HepG2 (cell line): ENCODE measurements around the gene PDIA6. TPM values are rescaled to one million over a fixed set of nuclear protein-coding genes. Genes with fewer than 3 reads are reported as not detected.

ENCODE experiments used
- ATAC-seq: fragments of 200-7000 bp; cut with Tn5 transposase; 3 replicates; pipeline ENCODE4 v1.9.1; 2020; ENCODE audit warnings: mild to moderate bottlenecking, moderate library complexity
- BruUV-seq: library from RNA; stranded (reverse); fragments of 400-500 nt; replicated peaks from 2 replicates; lab custom pipeline; 2021; lab: Mats Ljungman, UMichigan
- CTCF ChIA-PET: fragments of 300-600 bp; formaldehyde crosslinking; extraction: SDS; loops from one replicate; lab custom pipeline; 2021; ENCODE audit warnings: low total read pairs, inconsistent platforms, low intra/inter-chr PET ratio; lab: Yijun Ruan, JAX
- POLR2A ChIA-PET: fragments of 350-600 bp; sonication (Branson Sonifier 250); formaldehyde crosslinking; loops from one replicate; lab custom pipeline; 2020; ENCODE audit warnings: antibody characterized with exemption, inconsistent platforms; lab: Yijun Ruan, JAX
- DNase-seq: peaks from one replicate; pipeline ENCODE4 v3.0.0-alpha.2; 2015; ENCODE audit warnings: low spot score
- FAIRE-seq: peaks from 3 replicates; lab custom pipeline; 2011; peaks lifted over from hg19 to GRCh38; lab: Jason Lieb, UNC
- H2AFZ ChIP-seq: one replicate; pipeline ENCODE4 v1.6.1; 2011; ENCODE audit warnings: low read length, inconsistent platforms
- H3K27ac ChIP-seq: fragments of 300-600 bp; 3 replicates; pipeline ENCODE4 v1.8.0; 2011; ENCODE audit warnings: mixed run types, mild to moderate bottlenecking, mixed read lengths, low read length, inconsistent platforms; ENCODE audit not compliant: insufficient read depth; ENCODE audit errors: extremely low read length
- H3K27me3 ChIP-seq, 2 experiments: fragments of 200-600 bp in 1 of 2; 2 replicates in 1 of 2; 3 replicates in 1 of 2; pipeline versions ENCODE4 v1.6.0 to v1.8.0; 2011; ENCODE audit warnings: low read length in 2 of 2, mild to moderate bottlenecking in 2 of 2, moderate library complexity in 2 of 2, inconsistent platforms in 1 of 2; ENCODE audit not compliant: insufficient read depth in 2 of 2, control insufficient read depth in 1 of 2
- H3K36me3 ChIP-seq, 2 experiments: fragments of 200-600 bp in 1 of 2; replicated peaks in 1 of 2; 2 replicates in 1 of 2; 3 replicates in 1 of 2; pipeline versions ENCODE4 v1.5.1 to v1.8.0; 2011; ENCODE audit warnings: low read length in 2 of 2, inconsistent platforms in 1 of 2; ENCODE audit not compliant: insufficient read depth in 2 of 2, control insufficient read depth in 1 of 2
- H3K4me1 ChIP-seq: 2 replicates; pipeline ENCODE4 v1.5.1; 2012; ENCODE audit warnings: low read length, inconsistent platforms; ENCODE audit not compliant: insufficient read depth
- H3K4me2 ChIP-seq: 2 replicates; pipeline ENCODE4 v1.6.0; 2011; ENCODE audit warnings: low read depth, low read length, inconsistent platforms
- H3K4me3 ChIP-seq, 3 experiments: fragments of 200-600 bp in 1 of 3; sonication (generic), shearing (Covaris generic) in 1 of 3; replicated peaks in 1 of 3; 2 replicates each; pipeline ENCODE4 v1.5.1; 2011 to 2016; ENCODE audit warnings: low read length in 3 of 3, inconsistent platforms in 2 of 3, low read depth in 2 of 3, mild to moderate bottlenecking in 2 of 3, control low read depth in 1 of 3, mixed read lengths in 1 of 3; ENCODE audit not compliant: insufficient read depth in 1 of 3
- H3K79me2 ChIP-seq: one replicate; pipeline ENCODE4 v1.6.1; 2011; ENCODE audit warnings: low read length, inconsistent platforms; ENCODE audit not compliant: insufficient read depth
- H3K9ac ChIP-seq: 2 replicates; pipeline ENCODE4 v1.6.0; 2011; ENCODE audit warnings: mild to moderate bottlenecking, low read depth, low read length, inconsistent platforms; ENCODE audit not compliant: insufficient read depth
- H3K9me3 ChIP-seq: 2 replicates; pipeline ENCODE4 v1.5.1; 2012; ENCODE audit warnings: mild to moderate bottlenecking, low read length
- H4K20me1 ChIP-seq: 2 replicates; pipeline ENCODE4 v1.6.0; 2011; ENCODE audit warnings: inconsistent platforms, mild to moderate bottlenecking, low read length, moderate library complexity; ENCODE audit not compliant: insufficient read depth
- CBX5 ChIP-seq: sonication (generic); formaldehyde crosslinking; IDR thresholded peaks from 2 replicates; pipeline ENCODE4 v1.4.0; 2020; ENCODE audit warnings: missing genetic modification reagents, borderline replicate concordance
- CCDC6 ChIP-seq: sonication (generic); formaldehyde crosslinking; IDR thresholded peaks from 2 replicates; pipeline ENCODE4 v1.8.1; 2022; ENCODE audit warnings: mild to moderate bottlenecking, missing genetic modification reagents, moderate library complexity
- CREB1 ChIP-seq, 2 experiments: fragments of 450-650 bp in 1 of 2; IDR thresholded peaks; 2 replicates each; pipeline ENCODE4 v1.6.1; 2016 to 2017; ENCODE audit warnings: control low read depth in 1 of 2, mild to moderate bottlenecking in 1 of 2, missing compliant biosample characterization in 1 of 2, missing genetic modification characterization in 1 of 2
- EED ChIP-seq: sonication (generic); formaldehyde crosslinking; IDR thresholded peaks from 2 replicates; pipeline ENCODE4 v1.5.0; 2020; ENCODE audit warnings: mild to moderate bottlenecking, missing genetic modification reagents
- PRMT3 ChIP-seq: sonication (generic); formaldehyde crosslinking; IDR thresholded peaks from 2 replicates; pipeline ENCODE4 v1.8.1; 2022; ENCODE audit warnings: low read depth, mild to moderate bottlenecking, moderate library complexity, missing genetic modification reagents, borderline replicate concordance
- WGBS: methylation state at CpG from one replicate; pipeline ENCODE4 v1.1.6; 2017; ENCODE audit warnings: low lambda C conversion rate; 5-methylcytosine and 5-hydroxymethylcytosine counted together
- in situ Hi-C: cut with HindIII; loops from 2 replicates; pipeline ENCODE4 v1.10.0; 2017; ENCODE audit warnings: low pct_unique_long_range_greater_than_20kb; ENCODE audit not compliant: extremely low pct_ligation_motif_present
- intact Hi-C: fragments of 100-400 bp; cut with micrococcal nuclease; formaldehyde crosslinking; loops from one replicate; pipeline ENCODE4 v1.10.0; 2022; ENCODE audit not compliant: unreplicated experiment
- polyA plus RNA-seq, 8 experiments: library from polyadenylated mRNA; depleted of rRNA in 3 of 8; stranded (reverse) in 7 of 8; unstranded in 1 of 8; fragments of >200 nt; fragmentation: Illumina TruSeq in 4 of 8; extraction: Trizol in 4 of 8; gene quantifications; 2 replicates each; pipeline versions ENCODE4 v1.2.1 to v1.2.3, GENCODE V29; 2011 to 2016; ENCODE audit warnings: low read depth in 4 of 8, missing spikeins in 1 of 8, mixed read lengths in 1 of 8; ENCODE audit not compliant: insufficient read depth in 1 of 8
- total RNA-seq, 5 experiments: library from RNA; depleted of rRNA; stranded (reverse); fragments of >200 nt; fragmentation: Illumina TruSeq; extraction: Trizol; gene quantifications; 2 replicates each; pipeline ENCODE4 v1.2.3, GENCODE V29; 2016; ENCODE audit warnings: low read depth in 1 of 5
- TF ChIP-seq, protein P1 (sequence below): sonication (generic); formaldehyde crosslinking; IDR thresholded peaks from 2 replicates; pipeline ENCODE4 v1.5.1; 2020; ENCODE audit warnings: mild to moderate bottlenecking, missing genetic modification reagents
- TF ChIP-seq, protein P2 (sequence below): sonication (generic); formaldehyde crosslinking; IDR thresholded peaks from 2 replicates; pipeline ENCODE4 v1.5.0; 2020; ENCODE audit warnings: mild to moderate bottlenecking, low read depth, missing genetic modification reagents, borderline replicate concordance

The PDIA6 gene
- total and polyA plus RNA-seq, 2 of the 13 experiments (the other 11 are each of a cell fraction or from before 2014, with no cell fraction given), result 586 to 642 TPM

- Histone ChIP-seq H3K4me3 (no peak overlapping the region), H3K79me2 (no peaks in the 10 kb centered on the region), H3K36me3 (no peaks in the 10 kb centered on the region), H3K4me1 (peaks cover 15% of the 10 kb centered on the region), H3K27me3 (peaks cover 0 to 27% of the 10 kb centered on the region in 2 experiments; a peak in 4 of 5 replicates), H4K20me1 (no peaks in the 10 kb centered on the region), H3K9ac (no peak overlapping the region), H3K27ac (no peak overlapping the region), H3K4me2 (no peak overlapping the region), H3K9me3 (peaks cover 14% of the 10 kb centered on the region), H2AFZ (no peak overlapping the region)
- ATAC-seq (no peak), DNase-seq (no peak), FAIRE-seq (no peak)
- CTCF ChIA-PET, result no interaction called here
- in situ Hi-C loops (no loop called here), intact Hi-C loops (no loop called here)
- no TSS peak for BruUV-seq
- 0% methylated on average over 3 of the region's 3 CpGs for WGBS
- no peak for TF ChIP-seq CCDC6 (CRISPR knock-in tag)
- TF ChIP-seq, protein P1, sequence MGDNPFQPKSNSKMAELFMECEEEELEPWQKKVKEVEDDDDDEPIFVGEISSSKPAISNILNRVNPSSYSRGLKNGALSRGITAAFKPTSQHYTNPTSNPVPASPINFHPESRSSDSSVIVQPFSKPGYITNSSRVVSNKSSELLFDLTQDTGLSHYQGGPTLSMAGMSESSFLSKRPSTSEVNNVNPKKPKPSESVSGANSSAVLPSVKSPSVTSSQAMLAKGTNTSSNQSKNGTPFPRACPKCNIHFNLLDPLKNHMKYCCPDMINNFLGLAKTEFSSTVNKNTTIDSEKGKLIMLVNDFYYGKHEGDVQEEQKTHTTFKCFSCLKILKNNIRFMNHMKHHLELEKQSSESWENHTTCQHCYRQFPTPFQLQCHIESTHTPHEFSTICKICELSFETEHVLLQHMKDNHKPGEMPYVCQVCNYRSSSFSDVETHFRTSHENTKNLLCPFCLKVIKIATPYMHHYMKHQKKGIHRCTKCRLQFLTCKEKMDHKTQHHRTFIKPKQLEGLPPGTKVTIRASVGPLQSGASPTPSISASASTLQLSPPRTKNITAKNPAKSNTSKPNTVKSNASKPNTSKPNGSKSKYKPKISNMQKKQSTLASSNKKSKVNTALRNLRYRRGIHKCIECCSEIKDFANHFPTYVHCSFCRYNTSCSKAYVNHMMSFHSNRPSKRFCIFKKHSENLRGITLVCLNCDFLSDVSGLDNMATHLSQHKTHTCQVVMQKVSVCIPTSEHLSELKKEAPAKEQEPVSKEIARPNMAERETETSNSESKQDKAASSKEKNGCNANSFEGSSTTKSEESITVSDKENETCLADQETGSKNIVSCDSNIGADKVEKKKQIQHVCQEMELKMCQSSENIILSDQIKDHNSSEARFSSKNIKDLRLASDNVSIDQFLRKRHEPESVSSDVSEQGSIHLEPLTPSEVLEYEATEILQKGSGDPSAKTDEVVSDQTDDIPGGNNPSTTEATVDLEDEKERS (CRISPR knock-in tag), result peak; percentile 74; the same call in 1 of the 2 replicates
- no peak for TF ChIP-seq CREB1 (IDR thresholded peaks at IDR 0.05)
- no peak for TF ChIP-seq CREB1 (CRISPR knock-in tag; IDR thresholded peaks at IDR 0.05)
- no peak for TF ChIP-seq PRMT3 (CRISPR knock-in tag)
- TF ChIP-seq CBX5 (CRISPR knock-in tag), result no peak
- TF ChIP-seq, protein P2, sequence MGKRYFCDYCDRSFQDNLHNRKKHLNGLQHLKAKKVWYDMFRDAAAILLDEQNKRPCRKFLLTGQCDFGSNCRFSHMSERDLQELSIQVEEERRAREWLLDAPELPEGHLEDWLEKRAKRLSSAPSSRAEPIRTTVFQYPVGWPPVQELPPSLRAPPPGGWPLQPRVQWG, result no peak
- no peak for TF ChIP-seq EED
- POLR2A ChIA-PET, result no interaction called here
Measured at GRCh38 chr2:10841547-10842219, 29.1 kb upstream of the PDIA6 start.
